ENCODE measurements around the gene KDM8. TPM values are rescaled to one million over a fixed set of nuclear protein-coding genes. Genes with fewer than 3 reads are reported as not detected.
"Not testable (repeated sequence)": the region's sequence is repeated elsewhere in the genome, so short reads cannot be mapped to it uniquely, and the experiment has no call there.

Gene KDM8
- total RNA-seq, 2 donors from 2014 or later = 1.5 to 9.0 TPM

DNA sequence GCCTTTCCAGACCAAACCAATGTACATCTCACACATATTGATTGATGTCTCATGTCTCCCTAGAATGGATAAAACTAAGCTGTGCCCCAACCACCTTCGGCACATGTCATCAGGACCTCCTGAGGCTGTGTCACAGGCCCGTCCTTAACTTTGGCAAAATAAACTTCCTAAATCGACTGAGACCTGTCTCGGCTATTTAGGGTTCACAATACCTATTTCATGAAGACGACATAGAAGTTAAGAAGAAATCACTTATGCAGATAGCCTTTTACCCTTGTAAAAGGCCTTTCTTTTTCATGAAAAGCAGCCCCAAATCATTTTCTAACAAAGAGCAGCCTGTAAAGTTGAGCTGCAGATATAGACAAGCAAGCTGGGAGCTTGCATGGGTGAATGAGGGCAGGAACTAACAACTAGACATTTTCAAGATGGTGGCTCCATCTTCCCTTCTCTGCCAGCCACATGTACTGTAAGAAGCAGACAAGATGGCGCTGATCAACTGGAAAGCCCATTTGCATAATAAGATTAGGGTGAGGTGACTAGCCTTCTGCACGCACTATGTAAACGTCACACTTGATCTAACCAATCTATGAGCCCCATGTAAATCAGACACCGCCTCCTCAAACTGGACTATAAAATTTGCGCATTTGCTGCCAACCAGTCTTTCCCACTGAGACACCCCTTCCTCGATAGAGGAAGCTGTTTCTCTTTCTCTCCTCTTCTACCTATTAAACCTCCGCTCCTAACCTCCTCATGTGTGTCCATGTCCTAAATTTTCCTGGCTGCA lies 4.7 kb upstream of the KDM8 start:
- Histone ChIP-seq H3K36me3 (no peaks in the 10 kb centered on the region), H3K27ac (no peak overlapping the region), H3K27me3 (replicated peaks; ENCODE audit: insufficient read depth) (no peaks in the 10 kb centered on the region), H3K9me3 (no peaks in the 10 kb centered on the region), H3K4me3 (no peak overlapping the region), H3K4me1 (ENCODE audit: control insufficient read depth in 1 of 2, low read depth in 2 of 2) (peaks cover 3 to 6% of the 10 kb centered on the region in 2 donors)
- DNase-seq (ENCODE audit: low spot score) (no peak), ATAC-seq (ENCODE audit: insufficient number of reproducible peaks, low FRiP score, low read depth) (no peak)
- TF ChIP-seq, protein P1, sequence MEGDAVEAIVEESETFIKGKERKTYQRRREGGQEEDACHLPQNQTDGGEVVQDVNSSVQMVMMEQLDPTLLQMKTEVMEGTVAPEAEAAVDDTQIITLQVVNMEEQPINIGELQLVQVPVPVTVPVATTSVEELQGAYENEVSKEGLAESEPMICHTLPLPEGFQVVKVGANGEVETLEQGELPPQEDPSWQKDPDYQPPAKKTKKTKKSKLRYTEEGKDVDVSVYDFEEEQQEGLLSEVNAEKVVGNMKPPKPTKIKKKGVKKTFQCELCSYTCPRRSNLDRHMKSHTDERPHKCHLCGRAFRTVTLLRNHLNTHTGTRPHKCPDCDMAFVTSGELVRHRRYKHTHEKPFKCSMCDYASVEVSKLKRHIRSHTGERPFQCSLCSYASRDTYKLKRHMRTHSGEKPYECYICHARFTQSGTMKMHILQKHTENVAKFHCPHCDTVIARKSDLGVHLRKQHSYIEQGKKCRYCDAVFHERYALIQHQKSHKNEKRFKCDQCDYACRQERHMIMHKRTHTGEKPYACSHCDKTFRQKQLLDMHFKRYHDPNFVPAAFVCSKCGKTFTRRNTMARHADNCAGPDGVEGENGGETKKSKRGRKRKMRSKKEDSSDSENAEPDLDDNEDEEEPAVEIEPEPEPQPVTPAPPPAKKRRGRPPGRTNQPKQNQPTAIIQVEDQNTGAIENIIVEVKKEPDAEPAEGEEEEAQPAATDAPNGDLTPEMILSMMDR (IDR thresholded peaks at IDR 0.05) = no peak

DNA sequence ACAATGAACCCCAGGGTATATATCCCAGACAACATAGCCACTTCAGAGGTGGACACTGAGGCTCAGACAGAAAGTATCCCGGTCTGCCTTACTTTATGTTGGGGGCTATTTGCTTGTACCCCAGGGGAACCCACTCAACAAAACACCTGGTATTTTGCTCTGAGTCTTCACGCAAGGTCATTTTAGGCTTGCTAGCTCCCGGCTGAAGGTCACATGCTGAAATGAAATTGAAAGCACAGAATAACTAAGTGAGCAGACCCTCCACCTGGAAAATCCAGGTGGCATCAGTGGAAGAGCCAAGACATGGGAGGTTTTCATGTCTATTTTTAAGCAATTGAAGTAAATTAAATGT lies 4.1 kb upstream of the KDM8 start:
- no peak for DNase-seq (ENCODE audit: low spot score)
- TF ChIP-seq, protein P1 (IDR thresholded peaks at IDR 0.05) = no peak
- Histone ChIP-seq H3K27me3 (replicated peaks; ENCODE audit: insufficient read depth) (no peaks in the 10 kb centered on the region), H3K36me3 (no peaks in the 10 kb centered on the region), H3K4me3 (no peak overlapping the region), H3K9me3 (no peaks in the 10 kb centered on the region), H3K4me1 (ENCODE audit: control insufficient read depth in 1 of 2, low read depth in 2 of 2) (peaks cover 3 to 6% of the 10 kb centered on the region in 2 donors), H3K27ac (no peak overlapping the region)
- no peak for ATAC-seq (ENCODE audit: insufficient number of reproducible peaks, low FRiP score, low read depth)

- TF ChIP-seq, protein P1 (IDR thresholded peaks at IDR 0.05) = no peak
- no peak for ATAC-seq (ENCODE audit: insufficient number of reproducible peaks, low FRiP score, low read depth)
- H3K9me3 ChIP-seq = no peaks in the 10 kb centered on the region
- DNase-seq (ENCODE audit: low spot score) = no peak
- H3K27me3 ChIP-seq (replicated peaks; ENCODE audit: insufficient read depth) = no peaks in the 10 kb centered on the region
- no peak overlapping the region for H3K27ac ChIP-seq
- no peak overlapping the region for H3K4me3 ChIP-seq
- H3K36me3 ChIP-seq = no peaks in the 10 kb centered on the region
- H3K4me1 ChIP-seq (ENCODE audit: control insufficient read depth in 1 of 2, low read depth in 2 of 2) = peaks cover 3 to 11% of the 10 kb centered on the region in 2 donors
Measured at GRCh38 chr16:27199736-27200135, 3.6 kb upstream of the KDM8 start.

GRCh38 chr16:27200914-27201313 lies 2.4 kb upstream of the KDM8 start:
- H3K27ac ChIP-seq; H3K27me3 ChIP-seq (replicated peaks; ENCODE audit: insufficient read depth); H3K36me3 ChIP-seq; H3K4me3 ChIP-seq; ATAC-seq (ENCODE audit: insufficient number of reproducible peaks, low FRiP score, low read depth); H3K9me3 ChIP-seq; DNase-seq (ENCODE audit: low spot score): not testable (repeated sequence)
- peaks cover 3 to 12% of the 10 kb centered on the region in 2 donors for H3K4me1 ChIP-seq (ENCODE audit: control insufficient read depth in 1 of 2, low read depth in 2 of 2)

GRCh38 chr16:27202923-27203506 lies 311 bp upstream of the KDM8 start:
- ATAC-seq (ENCODE audit: insufficient number of reproducible peaks, low FRiP score, low read depth) = peak; percentile 89
- DNase-seq (ENCODE audit: low spot score) = peak; percentile 81

More at GRCh38 chr16:27202923-27203506, 311 bp upstream of the KDM8 start:
- Histone ChIP-seq H3K36me3 (no peaks in the 10 kb centered on the region), H3K4me1 (ENCODE audit: control insufficient read depth in 1 of 2, low read depth in 2 of 2) (peaks cover 3 to 12% of the 10 kb centered on the region in 2 donors), H3K9me3 (no peaks in the 10 kb centered on the region), H3K27me3 (replicated peaks; ENCODE audit: insufficient read depth) (no peaks in the 10 kb centered on the region), H3K27ac (peak overlapping the region; percentile 86 to 89), H3K4me3 (peak overlapping the region; percentile 77)
- TF ChIP-seq, protein P1 (IDR thresholded peaks at IDR 0.05) = no peak

Data from thoracic aorta (tissue), 2 donors.